ENCODE results near the gene KIRREL2. TPM values are rescaled to one million over a fixed set of nuclear protein-coding genes. Genes with fewer than 3 reads are reported as not detected.

Gene KIRREL2
- total RNA-seq, 1 experiment from 2014 or later: 3.1 TPM

DNA sequence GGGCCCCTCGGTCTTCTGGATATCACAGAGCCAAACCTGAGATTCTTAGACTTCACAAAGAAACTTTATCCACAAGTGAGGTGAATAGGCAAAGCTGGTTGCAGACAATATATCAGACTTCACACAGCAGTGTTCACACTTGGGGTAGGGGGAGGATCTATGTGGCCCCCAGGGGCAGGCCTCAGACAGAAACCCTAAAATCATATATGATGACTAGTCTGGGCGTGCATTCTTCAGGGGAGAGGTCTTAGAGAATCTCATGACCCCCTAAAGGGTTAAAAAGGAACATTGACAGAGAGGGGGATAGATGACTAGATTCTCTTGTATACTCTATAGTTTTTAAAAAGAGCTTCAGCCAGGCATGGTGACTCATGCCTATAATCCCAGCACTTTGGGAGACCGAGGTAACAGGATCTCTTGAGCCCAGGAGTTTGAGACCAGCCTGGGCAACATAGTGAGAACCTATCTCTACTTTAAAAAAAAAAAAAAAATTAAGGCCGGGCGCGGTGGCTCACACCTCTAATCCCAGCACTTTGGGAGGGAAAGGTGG lies 48.5 kb downstream of the KIRREL2 start:
- Mint-ChIP-seq H3K36me3 (ENCODE audit: insufficient read depth in 1 of 3, low read depth in 3 of 3) (no peaks in the 10 kb centered on the region), H3K27ac (no peak overlapping the region), H3K4me3 (no peak overlapping the region), H3K27me3 (ENCODE audit: low read depth) (peaks cover 12% of the 10 kb centered on the region), H3K4me1 (peaks cover 21 to 47% of the 10 kb centered on the region in 2 experiments), H3K9me3 (no peaks in the 10 kb centered on the region; a peak in 1 of 5 replicates)
- H3K56ac ChIP-seq (ENCODE audit: insufficient read length, low read depth, low read length): no peak overlapping the region
- H3K23me2 ChIP-seq (ENCODE audit: insufficient read length, low read depth, low read length, poor library complexity, severe bottlenecking): peaks cover 5% of the 10 kb centered on the region
- no peak overlapping the region for H3K9ac ChIP-seq (ENCODE audit: extremely low read depth, insufficient read length, low read length)
- no peak overlapping the region for H4K91ac ChIP-seq (ENCODE audit: insufficient read length, low read depth, low read length)
- no peak overlapping the region for H2BK12ac ChIP-seq (ENCODE audit: insufficient read length, low read depth, low read length)
- H3K4me1 ChIP-seq (ENCODE audit: insufficient read depth, low read length): peaks cover 7% of the 10 kb centered on the region; the same call in 1 of the 2 replicates
- TF ChIP-seq, protein P1, sequence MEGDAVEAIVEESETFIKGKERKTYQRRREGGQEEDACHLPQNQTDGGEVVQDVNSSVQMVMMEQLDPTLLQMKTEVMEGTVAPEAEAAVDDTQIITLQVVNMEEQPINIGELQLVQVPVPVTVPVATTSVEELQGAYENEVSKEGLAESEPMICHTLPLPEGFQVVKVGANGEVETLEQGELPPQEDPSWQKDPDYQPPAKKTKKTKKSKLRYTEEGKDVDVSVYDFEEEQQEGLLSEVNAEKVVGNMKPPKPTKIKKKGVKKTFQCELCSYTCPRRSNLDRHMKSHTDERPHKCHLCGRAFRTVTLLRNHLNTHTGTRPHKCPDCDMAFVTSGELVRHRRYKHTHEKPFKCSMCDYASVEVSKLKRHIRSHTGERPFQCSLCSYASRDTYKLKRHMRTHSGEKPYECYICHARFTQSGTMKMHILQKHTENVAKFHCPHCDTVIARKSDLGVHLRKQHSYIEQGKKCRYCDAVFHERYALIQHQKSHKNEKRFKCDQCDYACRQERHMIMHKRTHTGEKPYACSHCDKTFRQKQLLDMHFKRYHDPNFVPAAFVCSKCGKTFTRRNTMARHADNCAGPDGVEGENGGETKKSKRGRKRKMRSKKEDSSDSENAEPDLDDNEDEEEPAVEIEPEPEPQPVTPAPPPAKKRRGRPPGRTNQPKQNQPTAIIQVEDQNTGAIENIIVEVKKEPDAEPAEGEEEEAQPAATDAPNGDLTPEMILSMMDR (conservative IDR thresholded peaks at IDR 0.05): no peak
- no peaks in the 10 kb centered on the region for H3K79me1 ChIP-seq (ENCODE audit: insufficient read depth, low read depth, low read length, poor library complexity, severe bottlenecking)
- H2BK5ac ChIP-seq (ENCODE audit: insufficient read length, low read length): no peak overlapping the region
- DNase-seq: no peak
- no peak overlapping the region for H2BK20ac ChIP-seq (ENCODE audit: low read depth, low read length, poor library complexity, severe bottlenecking)
- H3K27me3 ChIP-seq (ENCODE audit: insufficient read depth, low read length): no peaks in the 10 kb centered on the region
- H3T11ph ChIP-seq (ENCODE audit: low read length): no peak overlapping the region
- H3K14ac ChIP-seq (ENCODE audit: insufficient read depth, low read length): no peak overlapping the region
- H2AK5ac ChIP-seq (ENCODE audit: insufficient read length, low read length): no peak overlapping the region
- H3K4ac ChIP-seq (ENCODE audit: low read depth, low read length): no peak overlapping the region
- H3K27ac ChIP-seq (ENCODE audit: insufficient read length, low read depth, low read length): no peak overlapping the region
- H4K5ac ChIP-seq (ENCODE audit: insufficient read length, low read depth, low read length): no peak overlapping the region
- H3K23ac ChIP-seq (ENCODE audit: insufficient read length, low read depth, low read length): no peak overlapping the region
- no peaks in the 10 kb centered on the region for H3K79me2 ChIP-seq (ENCODE audit: insufficient read depth, low read length)
- no peaks in the 10 kb centered on the region for H4K20me1 ChIP-seq (ENCODE audit: control insufficient read depth, insufficient read depth, insufficient read length)
- no peak overlapping the region for H3K18ac ChIP-seq (ENCODE audit: insufficient read length, low read depth, low read length)
- no peak overlapping the region for H3K4me2 ChIP-seq (ENCODE audit: insufficient read depth, insufficient read length, low read length)
- H3K9me3 ChIP-seq (ENCODE audit: control insufficient read depth, low read depth, low read length): no peaks in the 10 kb centered on the region
- WGBS (ENCODE audit: extremely low coverage, insufficient read length, low lambda C conversion rate): no CpG with 5 or more reads among the region's 6 CpGs
- no peak overlapping the region for H2AFZ ChIP-seq (ENCODE audit: low read length)
- H4K8ac ChIP-seq (replicated peaks; ENCODE audit: insufficient read length, low read depth, low read length): no peak overlapping the region
- H2BK15ac ChIP-seq (ENCODE audit: low read depth, low read length): no peak overlapping the region
- no peak overlapping the region for H2BK120ac ChIP-seq (ENCODE audit: low read depth, low read length, poor library complexity, severe bottlenecking)
